RCC 7860 (cell line): ENCODE results near the gene USP48.
"Not testable (repeated sequence)": the region's sequence is repeated elsewhere in the genome, so short reads cannot be mapped to it uniquely, and the experiment has no call there.

ENCODE experiments used
- DNase-seq: peaks from one replicate; pipeline ENCODE4 v3.0.0-alpha.2; 2015; ENCODE audit warnings: low spot score
- FAIRE-seq: peaks from 2 replicates; lab custom pipeline; 2012; peaks lifted over from hg19 to GRCh38; lab: Jason Lieb, UNC

USP48 gene

GRCh38 chr1:21704145-21704544 is 78.8 kb downstream of the USP48 start:
- no peak for FAIRE-seq

GRCh38 chr1:21703318-21703963 is 79.5 kb downstream of the USP48 start:
- FAIRE-seq, result no peak
- peak; percentile 25 for DNase-seq

More at GRCh38 chr1:21704145-21704544, 78.8 kb downstream of the USP48 start:
- DNase-seq, result no peak

GRCh38 chr1:21702780-21703179 is 80.2 kb downstream of the USP48 start:
- FAIRE-seq (no peak), DNase-seq (no peak)

- no peak for FAIRE-seq
- DNase-seq, result no peak
Measured at GRCh38 chr1:21701401-21701800, 81.5 kb downstream of the USP48 start.

- DNase-seq, result no peak
- no peak for FAIRE-seq
Measured at GRCh38 chr1:21700094-21700493, 82.9 kb downstream of the USP48 start.

GRCh38 chr1:21696931-21697330 is 86.0 kb downstream of the USP48 start:
- DNase-seq, result no peak
- FAIRE-seq, result no peak

GRCh38 chr1:21693732-21694131 is 89.2 kb downstream of the USP48 start:
- DNase-seq (no peak), FAIRE-seq (no peak)

- no peak for FAIRE-seq
- no peak for DNase-seq
Measured at GRCh38 chr1:21691739-21692138, 91.2 kb downstream of the USP48 start.

GRCh38 chr1:21689661-21690372 is 93.1 kb downstream of the USP48 start:
- no peak for DNase-seq
- FAIRE-seq, result no peak

GRCh38 chr1:21687081-21687529 is 95.8 kb downstream of the USP48 start:
- FAIRE-seq (no peak), DNase-seq (no peak)

GRCh38 chr1:21685946-21686678 is 96.8 kb downstream of the USP48 start:
- no peak for DNase-seq

GRCh38 chr1:21681426-21681825 is 101.5 kb downstream of the USP48 start:
- DNase-seq (no peak), FAIRE-seq (no peak)

More at GRCh38 chr1:21685946-21686678, 96.8 kb downstream of the USP48 start:
- no peak for FAIRE-seq

- DNase-seq (no peak), FAIRE-seq (no peak)
Measured at GRCh38 chr1:21680918-21681317, 102.0 kb downstream of the USP48 start.

GRCh38 chr1:21680381-21680780 is 102.6 kb downstream of the USP48 start:
- no peak for FAIRE-seq

GRCh38 chr1:21677168-21677567 is 105.8 kb downstream of the USP48 start:
- DNase-seq (no peak), FAIRE-seq (no peak)

More at GRCh38 chr1:21680381-21680780, 102.6 kb downstream of the USP48 start:
- no peak for DNase-seq

GRCh38 chr1:21674957-21675356 is 108.0 kb downstream of the USP48 start:
- no peak for DNase-seq
- no peak for FAIRE-seq

- FAIRE-seq, DNase-seq: not testable (repeated sequence)
Measured at GRCh38 chr1:21673853-21674252, 109.1 kb downstream of the USP48 start.

GRCh38 chr1:21673277-21673780 is 109.6 kb downstream of the USP48 start:
- DNase-seq (peak; percentile 16), FAIRE-seq (no peak)

GRCh38 chr1:21672478-21673276 is 110.3 kb downstream of the USP48 start:
- FAIRE-seq (no peak), DNase-seq (no peak)

GRCh38 chr1:21671915-21672314 is 111.0 kb downstream of the USP48 start:
- DNase-seq (no peak), FAIRE-seq (no peak)
